CD1c-positive myeloid dendritic cell (primary cell): Measurements from ENCODE around the gene SAMD1.

Source experiments
- DNase-seq: peaks from one replicate; pipeline ENCODE4 v3.0.0-alpha.2; 2016; ENCODE audit errors: extremely low spot score

SAMD1 gene

DNA sequence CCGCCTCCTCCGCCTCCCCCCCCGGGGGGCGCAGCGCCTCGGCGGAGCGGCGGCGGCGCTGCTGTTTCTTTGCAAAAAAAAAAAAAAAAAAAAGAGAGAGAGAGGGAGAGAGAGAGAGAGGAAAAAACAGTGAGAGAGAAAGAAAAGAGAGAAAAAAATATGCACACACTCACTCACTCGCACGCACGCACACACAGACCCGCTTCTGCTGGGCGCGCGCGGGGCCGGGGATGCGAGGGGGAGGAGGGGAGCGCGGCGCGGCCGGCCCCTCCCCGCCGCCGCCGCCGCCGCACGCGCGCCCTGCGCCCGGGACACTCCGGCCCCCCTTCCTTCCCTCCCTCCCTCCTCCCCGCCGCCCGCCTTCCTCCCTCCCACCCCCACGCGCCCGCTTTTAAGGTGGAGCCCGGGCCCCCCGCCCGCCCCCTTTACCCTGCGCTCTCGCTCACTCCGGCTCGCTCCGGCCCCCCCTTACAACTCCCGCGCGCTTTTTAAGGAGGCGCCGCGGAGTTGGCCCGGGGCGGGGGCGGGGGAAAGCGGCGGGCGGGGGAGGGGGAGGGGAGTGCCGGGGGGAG, at the start of gene SAMD1:
SAMD1 (minus strand) TSS at position 243 of the 572 bp plus-strand sequence.
- peak; percentile 80 for DNase-seq

DNA sequence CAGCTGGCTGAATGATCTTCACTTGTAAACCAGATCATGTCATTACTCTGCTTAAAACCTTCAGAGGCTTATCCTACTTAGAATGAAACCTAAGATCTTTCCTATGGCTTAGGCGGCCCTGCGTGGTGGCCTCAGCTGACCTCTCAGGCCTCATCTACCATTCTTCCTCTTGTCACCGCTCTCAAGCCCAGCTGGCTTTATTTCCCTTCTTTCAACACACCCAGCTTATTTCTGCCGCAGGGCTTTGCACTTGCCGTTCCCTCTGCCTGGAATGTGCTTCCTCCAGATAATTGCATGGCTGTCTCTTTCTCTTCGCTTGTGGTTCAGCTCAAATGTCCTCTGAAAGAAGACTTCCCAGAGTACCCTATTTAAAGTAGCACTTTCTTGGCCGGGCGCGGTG, 49.4 kb upstream of the SAMD1 start:
- peak; percentile 62 for DNase-seq

DNA sequence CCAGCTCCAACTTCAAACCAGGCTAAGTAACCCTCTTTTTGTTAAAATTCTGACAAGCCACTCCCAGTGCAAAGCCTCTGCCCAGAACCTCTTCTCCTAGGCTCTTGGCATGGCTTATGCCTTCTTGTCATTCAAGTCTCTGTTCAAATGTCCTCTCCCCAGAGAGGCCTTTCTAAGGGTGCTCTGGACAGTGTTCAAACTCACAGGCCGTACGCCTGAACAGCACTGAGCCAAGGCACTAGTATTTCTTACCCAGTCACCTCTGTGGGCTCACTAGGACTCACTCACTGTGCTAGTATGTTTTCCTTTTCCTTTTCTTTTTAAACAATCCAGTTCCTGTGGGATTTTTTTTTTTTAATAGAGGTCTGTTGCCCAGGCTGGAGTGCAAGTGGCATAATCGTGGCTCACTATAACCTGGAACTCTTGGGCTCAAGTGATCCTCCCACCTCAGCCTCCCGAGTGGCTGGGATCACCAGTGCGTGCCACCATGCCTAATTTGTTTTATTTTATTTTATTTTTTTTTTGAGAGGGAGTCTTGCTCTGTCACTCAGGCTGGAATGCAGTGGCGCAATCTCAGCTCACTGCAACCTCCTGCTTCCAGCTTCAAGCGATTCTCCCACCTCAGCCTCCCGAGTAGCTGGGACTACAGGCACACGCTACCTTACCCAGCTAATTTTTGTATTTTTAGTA, 48.2 kb upstream of the SAMD1 start:
- no peak for DNase-seq

DNA sequence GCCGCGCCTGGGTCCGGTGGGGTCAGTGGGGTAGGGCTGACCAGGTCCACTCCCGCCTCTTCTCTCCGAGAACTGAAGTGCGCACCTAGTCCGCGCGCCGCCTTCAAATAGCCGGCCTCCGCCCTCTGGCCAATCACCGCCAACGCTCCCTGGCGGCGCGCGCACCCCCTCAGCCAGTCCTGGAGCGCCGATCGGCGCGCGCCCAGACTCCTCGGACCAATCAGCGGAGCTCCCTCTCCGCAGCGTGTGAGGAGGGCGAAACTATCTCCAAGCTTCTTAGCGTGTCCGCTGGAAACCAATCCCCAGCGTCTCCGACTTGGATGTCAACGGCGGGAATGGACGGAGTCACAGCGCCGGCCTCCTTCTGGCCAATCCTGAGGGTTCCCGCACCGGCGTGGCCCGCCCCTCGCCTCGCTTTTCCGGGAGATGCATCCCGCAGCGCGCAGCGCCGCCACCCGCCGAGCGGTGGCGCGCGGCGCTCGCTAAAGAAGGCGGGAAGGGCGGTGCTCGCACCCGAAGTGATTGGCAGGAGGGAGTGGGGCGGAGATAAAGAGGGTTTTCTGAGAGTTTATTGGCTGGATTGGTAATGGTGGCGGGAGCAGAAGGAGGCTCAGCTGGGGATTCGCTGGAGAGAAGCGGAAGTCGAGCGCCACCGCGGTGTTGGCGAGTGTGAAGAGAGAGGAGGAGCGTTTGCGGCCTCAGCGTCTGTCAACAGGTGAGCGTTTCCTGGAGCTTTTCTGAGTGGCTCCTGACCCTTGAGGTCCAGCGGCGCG, 46.1 kb upstream of the SAMD1 start, which contains the start of gene ASF1B:
ASF1B (minus strand) TSS at position 81 of the 773 bp plus-strand sequence. CDS start 133 bp downstream, outside the sequence.
- DNase-seq = peak; percentile 99

DNA sequence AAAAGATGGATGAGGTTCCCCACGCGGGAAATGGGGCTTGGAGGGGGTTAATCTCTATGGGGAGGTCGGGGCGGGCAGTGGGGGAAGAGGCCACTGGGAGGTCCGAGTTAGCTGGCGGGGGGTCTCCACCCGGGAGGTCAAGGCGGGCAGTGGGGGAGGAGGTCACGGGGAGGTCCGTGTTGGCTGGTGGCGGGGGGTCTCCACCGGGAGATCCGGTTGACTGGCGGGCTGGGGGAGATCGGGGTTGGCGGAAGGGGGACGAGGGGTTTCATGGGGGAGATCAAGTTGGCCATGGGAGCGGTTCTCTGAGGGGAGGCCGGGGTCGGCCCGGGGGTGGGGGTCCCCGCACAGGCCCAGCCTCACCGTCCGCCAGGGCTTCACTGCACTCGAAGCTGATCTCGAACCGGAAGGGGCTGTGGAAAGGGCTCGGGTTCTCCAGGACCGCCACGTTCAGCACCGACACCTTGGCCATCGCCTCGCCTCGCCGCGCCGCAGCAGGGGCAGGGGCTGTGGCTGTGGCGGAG, 45.5 kb upstream of the SAMD1 start:
- DNase-seq = no peak

DNA sequence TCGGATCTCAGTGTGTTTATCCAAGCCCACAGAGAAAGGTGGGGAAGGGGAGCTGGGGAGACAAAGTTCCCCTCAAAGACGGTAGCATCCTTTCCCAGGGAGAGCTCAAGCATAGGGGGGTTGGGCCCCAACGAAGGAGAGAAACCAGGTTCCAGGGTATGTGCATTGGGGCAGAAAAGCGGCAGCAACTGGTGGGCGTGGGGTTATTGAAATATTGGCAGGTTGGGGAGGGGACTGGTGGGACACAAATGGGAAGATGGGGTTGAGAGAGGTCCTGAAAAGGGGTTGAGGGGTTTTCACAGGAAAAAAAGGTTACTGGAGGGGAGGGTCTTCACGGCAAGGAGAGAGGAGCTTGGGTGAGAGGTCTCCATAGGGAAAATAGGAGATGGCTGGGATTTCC, 44.8 kb upstream of the SAMD1 start:
- no peak for DNase-seq

DNA sequence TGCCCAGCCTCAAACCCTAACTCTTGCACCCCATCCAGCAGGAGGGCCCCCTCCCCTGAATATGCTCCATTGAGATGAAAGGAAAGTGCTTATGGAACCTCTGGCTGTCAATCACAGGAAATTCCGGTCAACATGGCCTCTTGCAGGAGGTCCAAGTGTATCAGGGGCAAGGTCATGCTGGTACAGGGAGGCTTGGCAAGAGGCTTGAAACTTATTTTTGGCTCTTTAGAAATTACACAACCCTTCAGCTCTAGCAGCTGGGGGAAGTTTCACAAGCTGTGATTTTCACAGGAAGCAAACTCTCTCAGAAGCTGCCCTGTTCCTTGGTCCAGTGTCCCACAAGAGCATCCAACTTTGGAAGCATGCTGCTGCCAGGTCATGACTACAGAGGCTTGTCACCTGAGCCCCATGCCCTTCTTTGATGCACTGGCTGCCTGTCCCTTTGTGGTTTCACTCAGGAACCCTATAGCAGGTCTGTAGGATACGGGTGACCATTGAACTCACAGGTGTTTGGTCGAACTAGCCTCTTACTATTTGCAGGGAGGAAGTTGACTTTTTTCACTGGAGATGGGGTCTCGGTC, 37.5 kb upstream of the SAMD1 start:
- DNase-seq = peak; percentile 77

DNA sequence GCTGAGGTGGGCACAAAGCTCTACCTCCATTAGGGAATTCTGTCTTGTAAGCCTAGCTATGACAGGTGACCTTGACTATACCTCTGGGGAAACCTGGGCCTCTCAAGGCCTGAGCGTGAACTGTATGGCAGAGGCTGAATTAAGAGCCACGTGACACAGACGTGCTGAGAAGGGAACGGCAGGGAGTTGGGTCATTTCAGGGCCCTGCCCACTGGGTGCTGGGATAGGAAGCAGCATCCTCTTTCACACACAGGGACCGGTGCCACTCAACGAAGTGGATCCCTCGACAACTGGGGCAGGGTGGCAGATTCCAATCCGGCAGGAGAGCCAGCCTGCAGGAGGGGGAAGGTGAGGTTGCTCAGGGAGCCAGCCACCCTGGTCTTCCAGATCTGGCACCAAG, 36.6 kb upstream of the SAMD1 start:
- peak; percentile 63 for DNase-seq

DNA sequence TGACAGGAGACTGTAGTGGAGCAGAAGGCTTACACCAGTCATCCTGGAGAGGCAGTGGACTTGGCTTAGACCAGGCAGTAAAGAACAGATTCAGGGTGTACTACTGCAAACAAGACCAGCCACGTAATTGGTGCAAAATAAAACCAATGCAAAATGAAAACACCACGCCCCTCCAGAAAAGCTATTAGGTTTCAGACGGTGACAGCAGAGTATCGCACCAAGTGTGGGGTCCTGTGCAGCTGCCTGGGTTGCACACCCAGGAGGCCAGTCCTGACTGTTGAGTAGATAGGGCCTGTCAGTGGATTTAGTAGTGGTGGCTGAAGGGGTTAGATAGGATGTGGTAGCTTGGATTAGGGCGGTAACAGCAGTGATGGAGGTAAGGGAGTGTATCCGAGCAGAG, 32.4 kb upstream of the SAMD1 start:
- DNase-seq = no peak

DNA sequence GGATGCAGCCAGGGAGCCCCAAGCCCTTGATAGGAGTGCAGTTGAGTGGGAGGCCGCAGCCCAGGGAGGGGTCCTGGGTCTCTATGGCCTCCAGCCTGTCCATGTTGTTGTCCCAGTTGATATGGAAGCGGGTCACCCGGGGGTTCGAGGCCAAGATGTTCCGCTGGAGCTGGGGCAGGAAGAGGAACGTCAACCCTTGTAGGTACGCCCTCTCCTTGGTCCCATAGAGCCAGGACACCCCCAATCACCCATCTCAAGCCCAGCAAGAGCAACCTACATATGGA, 29.9 kb upstream of the SAMD1 start:
- DNase-seq = no peak

DNA sequence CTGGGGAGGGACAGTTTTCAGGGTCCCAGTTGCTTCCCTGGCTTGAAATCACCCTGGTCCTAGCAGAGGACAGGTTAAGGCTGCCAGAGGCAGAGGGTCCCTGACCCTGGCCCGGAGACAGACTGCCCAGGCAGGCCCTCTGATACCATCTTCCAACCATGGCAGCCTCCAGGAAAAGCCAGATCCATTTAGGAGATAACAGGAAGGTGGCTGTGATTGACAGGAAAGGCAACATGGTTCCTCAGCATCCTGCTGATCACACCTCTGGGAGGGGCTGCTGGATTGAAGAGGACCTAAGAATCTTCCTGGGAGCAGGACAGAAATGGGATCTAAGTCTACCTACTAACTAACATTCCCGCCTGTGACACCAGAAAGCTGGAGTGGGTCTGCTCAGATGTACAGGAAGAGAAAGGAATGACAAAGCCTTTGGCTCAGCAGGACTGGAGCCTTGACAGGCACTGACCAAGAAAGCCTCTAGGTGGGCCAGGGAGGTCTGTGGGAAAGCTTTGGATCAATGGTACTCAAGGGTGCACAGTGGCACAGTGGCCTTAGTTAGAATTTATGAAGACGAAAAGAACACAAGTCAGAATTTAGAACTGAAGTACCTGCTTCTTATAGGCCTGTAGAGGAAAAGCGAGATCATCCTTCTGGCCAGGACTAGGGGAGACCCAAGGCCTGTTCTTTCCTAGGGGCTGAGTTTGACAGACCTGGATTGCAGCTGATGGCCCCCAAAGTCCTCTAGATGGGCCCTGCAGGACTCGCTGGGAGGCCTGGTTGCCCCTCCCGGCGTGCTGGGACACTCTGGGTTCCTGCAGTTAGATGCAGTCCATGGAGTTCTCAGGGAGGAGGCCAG, 29.3 kb upstream of the SAMD1 start:
- DNase-seq = no peak

DNA sequence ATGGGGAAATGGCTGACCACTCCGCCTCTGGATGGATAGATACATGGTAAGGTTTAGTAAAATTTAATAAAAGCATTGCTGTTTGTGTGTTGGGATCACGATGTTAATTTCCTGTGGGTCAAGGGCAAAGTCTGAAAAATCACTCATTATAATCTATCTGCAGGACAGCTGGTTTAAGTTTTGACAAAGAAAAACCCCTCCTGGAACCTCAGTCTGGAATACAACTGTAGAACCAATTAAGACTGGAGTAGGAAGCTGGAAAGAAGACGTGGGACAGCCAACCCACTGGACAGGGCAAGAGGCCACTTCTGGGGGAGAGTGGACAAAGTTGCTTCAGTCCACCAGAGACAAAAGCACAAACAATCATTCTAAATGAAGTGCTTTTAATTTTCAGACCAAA, 28.6 kb upstream of the SAMD1 start:
- no peak for DNase-seq

DNA sequence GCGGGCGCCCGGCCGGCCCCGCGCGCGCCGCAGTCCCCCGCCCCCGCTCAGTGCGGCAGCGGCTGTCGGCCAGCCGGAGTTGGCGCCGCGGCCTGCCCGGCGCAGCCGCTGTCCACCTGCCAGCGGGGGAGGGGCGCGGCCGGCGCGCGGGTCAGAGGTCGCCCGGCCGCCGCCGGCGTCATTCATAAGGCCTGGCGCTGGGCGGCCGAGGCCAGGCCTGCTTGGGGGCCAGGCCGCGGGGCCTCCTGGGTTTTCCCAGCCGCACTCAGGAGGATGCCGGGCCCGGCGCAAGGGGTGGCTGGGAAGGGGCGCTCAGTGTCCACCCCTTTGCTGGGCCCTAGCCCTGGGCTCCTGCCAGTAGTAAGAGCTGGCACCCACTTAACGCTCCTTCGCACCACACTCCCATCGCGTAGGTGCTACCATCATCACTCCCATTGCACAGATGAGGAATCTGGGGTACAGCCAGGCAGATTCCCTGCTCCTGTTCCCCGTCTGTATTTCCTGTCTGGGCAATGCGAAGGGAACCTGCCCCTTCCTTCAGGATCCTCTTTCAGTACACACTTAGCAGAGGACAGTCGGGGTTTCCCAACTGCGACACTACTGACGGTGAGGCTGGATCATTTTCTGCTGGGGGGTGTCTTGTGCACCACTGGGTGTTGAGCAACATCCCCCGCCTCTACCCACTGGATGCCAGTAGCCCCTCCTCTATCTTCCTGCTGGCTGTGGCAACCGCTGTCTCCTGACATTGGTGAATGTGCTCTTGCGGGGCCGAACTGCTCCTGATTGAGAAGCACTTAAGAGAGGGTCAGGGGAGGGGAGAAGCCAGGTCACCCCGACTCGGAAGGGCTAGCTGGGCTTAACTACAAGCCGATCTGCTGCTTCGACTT, 27.9 kb upstream of the SAMD1 start:
- DNase-seq = peak; percentile 94

DNA sequence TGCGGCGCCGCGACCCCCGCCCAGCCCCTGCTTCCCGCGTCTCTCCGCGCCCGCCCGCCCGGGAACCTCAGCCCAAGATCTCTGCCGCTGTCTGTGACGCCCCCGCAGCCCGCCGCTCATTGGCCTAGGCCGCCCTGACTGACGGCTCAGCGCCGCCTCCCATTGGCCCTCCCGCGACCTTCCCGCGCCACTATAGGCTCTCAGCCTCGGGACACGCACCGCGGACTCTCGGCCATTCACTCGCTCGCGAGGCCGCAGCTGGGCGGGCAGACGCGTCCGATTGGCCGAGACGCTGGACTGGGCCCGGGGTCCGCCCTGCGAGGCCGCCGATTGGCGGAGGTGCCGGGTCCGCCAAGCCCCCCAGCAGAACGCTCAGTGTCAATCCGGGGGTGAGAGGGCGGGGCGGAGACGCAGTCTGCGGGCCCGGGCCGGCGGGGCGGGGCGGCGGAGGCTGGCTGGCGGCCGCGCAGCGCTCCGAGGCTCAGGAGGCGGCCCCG, 27.2 kb upstream of the SAMD1 start, which contains the start of gene PRKACA:
PRKACA (minus strand) TSS at position 95 of the 497 bp plus-strand sequence. CDS start 215 bp downstream, outside the sequence.
- peak; percentile 99 for DNase-seq

DNA sequence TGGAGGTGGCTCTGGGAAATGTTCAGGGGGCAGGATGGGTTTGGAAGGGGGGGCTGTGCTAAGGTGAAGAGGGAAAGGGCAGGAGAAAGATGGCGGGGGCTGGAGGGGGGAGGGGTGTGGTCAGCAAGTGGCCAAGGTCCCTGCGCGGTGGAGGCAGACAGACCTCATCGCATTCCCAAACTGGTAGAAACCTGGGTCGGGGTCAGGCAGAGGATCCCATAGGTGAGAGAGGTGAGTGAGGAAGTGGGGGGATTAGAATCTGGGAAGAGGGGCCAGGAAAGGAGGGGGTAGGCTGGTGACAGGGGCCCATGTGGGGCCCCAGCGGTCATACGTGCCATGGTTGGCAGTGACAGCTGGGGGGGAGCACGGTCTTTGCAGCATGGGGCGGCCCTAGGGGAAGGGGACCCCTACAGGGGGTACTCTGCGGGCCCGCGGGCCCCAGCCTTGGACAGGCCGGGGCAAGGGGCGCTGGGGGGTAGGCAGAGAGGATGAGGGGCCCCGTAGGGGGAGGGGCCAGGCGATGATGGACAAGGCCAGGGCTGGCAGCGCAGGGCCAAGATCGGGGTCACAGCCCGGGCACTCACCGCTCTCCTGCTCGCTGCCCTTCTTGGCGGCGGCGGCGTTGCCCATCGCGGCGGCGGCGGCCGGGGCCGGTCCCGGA, 26.5 kb upstream of the SAMD1 start:
- no peak for DNase-seq

DNA sequence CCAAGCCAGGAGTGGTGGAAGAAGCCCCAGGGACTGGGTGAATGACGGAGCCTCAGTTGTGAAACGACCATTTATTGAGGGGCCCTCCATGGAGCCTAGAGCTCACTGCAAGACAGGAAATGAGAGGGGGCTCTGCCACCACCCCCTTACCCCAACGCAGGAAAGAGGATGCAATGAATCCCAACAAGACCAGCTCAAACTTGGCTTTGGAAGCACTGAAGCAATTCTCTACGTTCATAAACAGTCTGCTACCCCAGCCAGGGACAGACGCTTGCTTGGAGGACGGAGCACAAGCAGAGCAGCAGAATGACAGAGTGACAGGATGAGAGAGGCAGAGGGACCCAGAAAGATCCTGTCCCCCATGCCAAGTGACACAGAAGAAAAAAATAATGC, 26.0 kb upstream of the SAMD1 start:
- DNase-seq = no peak

DNA sequence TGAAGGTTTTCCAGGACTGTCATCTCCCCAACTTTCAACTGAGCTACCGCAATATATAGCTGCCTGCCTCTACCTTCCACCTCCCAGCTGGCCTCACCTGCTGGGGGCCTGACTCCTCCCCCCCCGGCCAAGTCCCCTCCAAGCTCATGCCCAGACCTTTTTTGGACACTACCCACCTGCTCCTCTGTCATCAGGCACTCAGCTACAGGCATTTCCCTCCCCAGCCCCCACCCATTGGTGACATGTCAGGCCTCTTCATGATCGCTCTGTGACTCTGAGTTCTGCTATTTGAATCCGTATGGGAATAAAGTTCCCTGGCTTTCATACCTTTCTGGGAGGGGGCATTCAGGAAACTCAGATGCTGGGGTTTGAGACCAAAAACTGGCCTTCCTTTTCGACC, 25.2 kb upstream of the SAMD1 start:
- DNase-seq = no peak

DNA sequence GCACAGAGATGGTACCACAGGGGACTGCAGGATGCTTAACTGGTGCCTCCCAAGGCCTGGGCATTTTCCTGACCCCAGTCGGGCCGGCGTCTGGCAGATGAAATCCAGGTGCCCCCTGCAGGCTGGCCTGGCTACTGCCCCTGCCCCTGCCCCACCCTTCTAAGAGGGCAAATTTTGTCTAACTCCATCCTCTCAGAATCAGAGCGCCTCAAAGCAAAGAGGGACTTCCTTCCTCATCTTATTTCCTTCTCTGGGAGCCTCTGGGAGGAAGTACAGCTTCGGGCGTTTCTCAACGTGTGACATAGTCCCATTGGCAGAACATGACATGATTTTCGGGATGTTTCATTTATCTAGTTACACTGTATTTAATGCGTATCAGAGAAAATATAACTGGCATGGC, 24.3 kb upstream of the SAMD1 start:
- peak; percentile 86 for DNase-seq

DNA sequence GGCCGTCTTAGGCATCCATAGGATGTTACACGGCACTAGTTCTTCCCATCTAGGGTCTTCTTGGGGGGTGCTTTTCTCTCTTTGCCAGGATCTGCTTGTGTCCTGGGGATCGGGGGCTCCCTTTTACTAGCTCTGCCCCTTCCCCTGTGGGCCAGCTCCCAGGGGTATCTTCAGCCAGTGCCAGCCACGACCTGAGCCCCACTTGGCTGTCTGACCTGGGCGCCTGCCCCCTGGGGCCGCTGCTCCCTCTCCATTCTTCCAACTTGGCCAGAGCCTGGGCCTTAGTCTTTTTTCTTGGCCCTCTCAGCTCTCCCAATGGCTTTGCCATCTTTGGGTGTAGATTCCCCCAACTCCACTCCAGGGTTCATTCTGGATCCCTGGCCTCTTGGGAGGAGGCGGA, 23.9 kb upstream of the SAMD1 start:
- DNase-seq = no peak
